ENCODE measurements around the gene EYA2. TPM values are rescaled to one million over a fixed set of nuclear protein-coding genes. Genes with fewer than 3 reads are reported as not detected.

EYA2 gene
- polyA plus RNA-seq, 3 donors = 0.04 to 0.16 TPM; not detected in 1

DNA sequence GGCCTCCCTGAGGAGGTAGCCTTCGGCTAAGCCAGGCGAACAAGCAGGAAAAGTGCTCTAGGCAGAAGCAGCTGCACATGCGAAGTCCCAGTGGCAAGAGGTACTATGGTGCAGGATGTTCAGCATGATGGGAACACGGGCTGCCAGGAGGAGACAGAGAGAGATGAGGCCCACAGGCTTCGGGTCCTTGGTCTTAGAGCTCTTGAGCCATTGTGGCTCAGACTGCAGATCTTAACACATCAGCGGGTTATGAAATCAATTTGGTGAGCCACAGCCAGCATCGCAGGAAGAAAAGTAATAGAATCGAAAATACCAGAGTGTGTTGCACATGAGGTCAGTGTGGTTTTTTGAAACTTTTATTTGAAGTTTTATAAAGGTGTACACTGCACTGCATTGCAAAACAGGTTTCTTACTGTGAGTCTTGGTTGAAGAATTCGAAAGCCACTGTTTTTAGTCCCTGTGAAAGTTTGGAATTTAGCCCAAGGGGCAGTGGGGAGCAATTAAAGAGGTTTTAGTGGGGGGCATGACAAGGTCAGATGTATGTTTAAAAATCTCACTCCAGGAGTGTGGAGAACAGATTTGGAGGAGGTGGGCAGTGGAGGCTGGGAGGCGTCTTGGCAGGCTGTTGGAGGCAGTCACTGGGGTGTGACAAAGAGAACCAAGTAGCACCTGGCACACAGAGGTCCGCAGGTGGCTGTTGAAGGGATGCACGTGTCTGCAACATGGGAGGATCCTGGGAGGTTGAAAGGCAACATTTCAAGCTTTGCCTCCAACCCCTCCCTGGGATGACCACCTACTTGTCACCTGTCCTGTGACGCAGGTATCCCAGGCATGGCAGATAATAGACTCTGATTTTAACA, 69.3 kb downstream of the EYA2 start:
- H4K20me1 ChIP-seq (ENCODE audit: insufficient read depth, low read length) = no peaks in the 10 kb centered on the region
- Mint-ChIP-seq H3K4me3 (no peak overlapping the region), H3K9me3 (peaks cover 0 to 7% (median 0%) of the 10 kb centered on the region in 7 donors), H3K27ac (peak overlapping the region in 1 of 7 donors; percentile 72), H3K4me1 (no peaks in the 10 kb centered on the region), H3K27me3 (ENCODE audit: low read depth in 3 of 3) (peaks cover 5 to 8% (median 6%) of the 10 kb centered on the region in 3 donors), H3K36me3 (no peaks in the 10 kb centered on the region)
- no peaks in the 10 kb centered on the region for H3K27me3 ChIP-seq (ENCODE audit: control insufficient read depth in 2 of 2, insufficient read depth in 2 of 2, low read length in 2 of 2)
- H3K4me1 ChIP-seq (ENCODE audit: control insufficient read depth in 1 of 2, insufficient read depth in 2 of 2, low read length in 2 of 2) = no peaks in the 10 kb centered on the region
- H3K36me3 ChIP-seq (replicated peaks in 1 of 2; ENCODE audit: control insufficient read depth in 1 of 2, insufficient read depth in 2 of 2, low read length in 2 of 2) = no peaks in the 10 kb centered on the region
- no peak overlapping the region for H2AFZ ChIP-seq (ENCODE audit: insufficient read depth, low read depth, low read length, poor library complexity, severe bottlenecking)
- no peak overlapping the region for H3K4me3 ChIP-seq (replicated peaks in 1 of 3; ENCODE audit: low read depth in 2 of 3, low read length in 3 of 3)
- 87% methylated on average over 11 of the region's 13 CpGs for WGBS (ENCODE audit: insufficient coverage)
- intact Hi-C loops (cut with micrococcal nuclease) = no loop called here
- no peak overlapping the region for H3K9ac ChIP-seq (ENCODE audit: insufficient read depth, low read length, poor library complexity, severe bottlenecking)
- no peaks in the 10 kb centered on the region for H3K9me3 ChIP-seq (replicated peaks in 1 of 2; ENCODE audit: control insufficient read depth in 1 of 2, insufficient read depth in 1 of 2, low read length in 2 of 2)
- H3K27ac ChIP-seq (ENCODE audit: low read depth in 1 of 2, low read length in 2 of 2) = no peak overlapping the region
- H3K4me2 ChIP-seq (replicated peaks; ENCODE audit: extremely low read depth, low read length, poor library complexity, severe bottlenecking) = no peak overlapping the region
- DNase-seq = no peak
- H3K79me2 ChIP-seq (ENCODE audit: insufficient read depth, low read length) = no peaks in the 10 kb centered on the region
- TF ChIP-seq, protein P1, sequence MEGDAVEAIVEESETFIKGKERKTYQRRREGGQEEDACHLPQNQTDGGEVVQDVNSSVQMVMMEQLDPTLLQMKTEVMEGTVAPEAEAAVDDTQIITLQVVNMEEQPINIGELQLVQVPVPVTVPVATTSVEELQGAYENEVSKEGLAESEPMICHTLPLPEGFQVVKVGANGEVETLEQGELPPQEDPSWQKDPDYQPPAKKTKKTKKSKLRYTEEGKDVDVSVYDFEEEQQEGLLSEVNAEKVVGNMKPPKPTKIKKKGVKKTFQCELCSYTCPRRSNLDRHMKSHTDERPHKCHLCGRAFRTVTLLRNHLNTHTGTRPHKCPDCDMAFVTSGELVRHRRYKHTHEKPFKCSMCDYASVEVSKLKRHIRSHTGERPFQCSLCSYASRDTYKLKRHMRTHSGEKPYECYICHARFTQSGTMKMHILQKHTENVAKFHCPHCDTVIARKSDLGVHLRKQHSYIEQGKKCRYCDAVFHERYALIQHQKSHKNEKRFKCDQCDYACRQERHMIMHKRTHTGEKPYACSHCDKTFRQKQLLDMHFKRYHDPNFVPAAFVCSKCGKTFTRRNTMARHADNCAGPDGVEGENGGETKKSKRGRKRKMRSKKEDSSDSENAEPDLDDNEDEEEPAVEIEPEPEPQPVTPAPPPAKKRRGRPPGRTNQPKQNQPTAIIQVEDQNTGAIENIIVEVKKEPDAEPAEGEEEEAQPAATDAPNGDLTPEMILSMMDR (IDR thresholded peaks at IDR 0.05) = no peak

DNA sequence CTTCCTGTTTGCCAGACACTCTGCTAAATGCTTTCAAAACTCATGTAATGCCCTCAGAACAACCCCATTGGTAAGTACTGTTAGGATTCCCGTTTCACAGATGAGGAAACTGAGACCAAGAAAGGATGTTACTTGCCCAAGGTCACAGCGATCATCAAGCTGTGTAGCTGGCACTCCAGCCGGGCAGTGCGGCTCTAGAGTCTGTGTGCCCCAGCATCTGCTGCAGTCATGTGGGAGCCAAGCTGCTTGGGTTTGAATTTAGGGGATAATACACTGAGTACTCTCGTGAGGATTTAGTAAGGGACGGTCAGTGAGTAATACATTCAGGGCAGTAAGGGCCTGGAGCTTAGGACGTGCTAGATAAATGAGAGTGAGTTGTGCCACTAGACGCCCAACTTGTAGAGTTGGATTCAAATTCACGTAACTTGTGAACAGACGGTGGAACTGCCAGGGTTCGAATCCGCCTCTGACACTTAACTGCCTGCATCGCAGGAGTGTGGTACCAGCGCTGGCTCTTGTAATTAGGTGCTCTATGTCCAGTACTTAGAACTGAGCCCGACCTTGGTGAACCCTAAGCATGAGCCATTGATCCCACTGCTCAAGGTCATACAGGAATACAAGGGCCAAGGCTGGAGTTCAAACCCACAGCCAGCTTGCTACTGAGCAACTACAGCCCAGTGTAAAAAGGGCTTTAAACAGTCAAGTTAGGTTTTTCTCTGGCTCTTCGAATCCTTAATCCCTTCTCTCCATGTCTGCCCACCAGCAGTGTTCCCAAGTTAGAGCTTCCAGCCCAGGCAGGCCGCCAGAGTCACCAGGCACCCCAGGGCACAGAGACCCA, 70.2 kb downstream of the EYA2 start:
- Histone ChIP-seq H3K9me3 (replicated peaks in 1 of 2; ENCODE audit: control insufficient read depth in 1 of 2, insufficient read depth in 1 of 2, low read length in 2 of 2) (no peaks in the 10 kb centered on the region), H3K4me3 (replicated peaks in 1 of 3; ENCODE audit: low read depth in 2 of 3, low read length in 3 of 3) (no peak overlapping the region), H2AFZ (ENCODE audit: insufficient read depth, low read depth, low read length, poor library complexity, severe bottlenecking) (no peak overlapping the region), H3K27me3 (ENCODE audit: control insufficient read depth in 2 of 2, insufficient read depth in 2 of 2, low read length in 2 of 2) (no peaks in the 10 kb centered on the region), H3K36me3 (replicated peaks in 1 of 2; ENCODE audit: control insufficient read depth in 1 of 2, insufficient read depth in 2 of 2, low read length in 2 of 2) (no peaks in the 10 kb centered on the region), H4K20me1 (ENCODE audit: insufficient read depth, low read length) (no peaks in the 10 kb centered on the region), H3K4me2 (replicated peaks; ENCODE audit: extremely low read depth, low read length, poor library complexity, severe bottlenecking) (no peak overlapping the region), H3K79me2 (ENCODE audit: insufficient read depth, low read length) (no peaks in the 10 kb centered on the region), H3K27ac (ENCODE audit: low read depth in 1 of 2, low read length in 2 of 2) (no peak overlapping the region), H3K4me1 (ENCODE audit: control insufficient read depth in 1 of 2, insufficient read depth in 2 of 2, low read length in 2 of 2) (no peaks in the 10 kb centered on the region), H3K9ac (ENCODE audit: insufficient read depth, low read length, poor library complexity, severe bottlenecking) (no peak overlapping the region)
- H3K27ac Mint-ChIP-seq = no peak overlapping the region
- intact Hi-C loops (cut with micrococcal nuclease) = no loop called here
- peaks cover 0 to 4% (median 0%) of the 10 kb centered on the region in 7 donors for H3K9me3 Mint-ChIP-seq
- DNase-seq = no peak
- TF ChIP-seq, protein P1 (IDR thresholded peaks at IDR 0.05) = no peak
- no peaks in the 10 kb centered on the region for H3K4me1 Mint-ChIP-seq
- no peak overlapping the region for H3K4me3 Mint-ChIP-seq
- H3K27me3 Mint-ChIP-seq (ENCODE audit: low read depth in 3 of 3) = peaks cover 5 to 8% (median 8%) of the 10 kb centered on the region in 3 donors
- WGBS (ENCODE audit: insufficient coverage) = 93% methylated on average over 16 of the region's 17 CpGs
- no peaks in the 10 kb centered on the region for H3K36me3 Mint-ChIP-seq

Measured in CD14-positive monocyte (primary cell).